ENCODE measurements around the gene BAIAP2L2.

DNA sequence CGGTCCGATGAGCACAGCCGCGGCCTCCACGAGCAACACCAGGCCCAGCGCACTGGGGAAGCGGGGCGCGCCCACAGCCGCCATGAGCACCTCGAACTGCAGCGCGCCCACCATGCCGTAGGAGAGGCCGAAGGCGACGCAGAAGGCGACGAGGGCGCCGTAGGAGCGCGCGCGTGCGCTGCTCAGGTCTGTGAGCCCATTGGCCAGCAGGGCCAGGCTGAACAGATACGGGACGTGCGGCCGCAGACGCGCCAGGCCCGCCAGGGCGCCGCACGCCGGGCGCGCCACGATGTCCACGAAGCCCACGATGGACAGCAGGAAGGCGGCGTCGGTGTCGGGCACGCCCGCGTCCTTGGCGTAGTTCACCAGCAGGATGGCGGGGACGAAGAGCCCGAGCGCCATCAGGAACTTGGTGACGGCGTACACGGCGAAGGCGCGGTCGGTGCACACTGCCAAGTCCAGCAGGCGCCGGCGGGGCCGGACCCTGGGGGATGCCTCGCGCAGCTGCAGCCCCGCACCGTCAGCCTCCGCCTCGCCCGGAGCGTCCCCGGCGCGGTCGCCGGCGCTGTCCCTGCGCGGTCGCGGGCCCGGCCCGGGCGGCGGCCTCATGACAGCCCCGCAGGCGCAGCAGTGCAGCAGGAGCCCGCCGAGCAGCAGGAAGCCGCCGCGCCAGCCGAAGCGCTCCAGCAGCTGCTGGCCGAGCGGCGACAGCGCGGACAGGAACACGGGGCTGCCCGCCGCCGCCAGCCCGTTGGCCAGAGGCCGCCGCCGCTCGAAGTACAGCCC is 29.4 kb downstream of the BAIAP2L2 start:
- TF ChIP-seq REST (IDR thresholded peaks at IDR 0.05) (no peak), RCOR1 (IDR thresholded peaks at IDR 0.05; ENCODE audit: low read depth, low read length) (no peak), HDAC2 (IDR thresholded peaks at IDR 0.05) (no peak), CHD2 (IDR thresholded peaks at IDR 0.05; ENCODE audit: low read length, partially characterized antibody) (no peak), ZFP36 (IDR thresholded peaks at IDR 0.05; ENCODE audit: borderline replicate concordance, partially characterized antibody) (no peak)
- TF ChIP-seq, protein P1, sequence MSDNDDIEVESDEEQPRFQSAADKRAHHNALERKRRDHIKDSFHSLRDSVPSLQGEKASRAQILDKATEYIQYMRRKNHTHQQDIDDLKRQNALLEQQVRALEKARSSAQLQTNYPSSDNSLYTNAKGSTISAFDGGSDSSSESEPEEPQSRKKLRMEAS (IDR thresholded peaks at IDR 0.05), result no peak
- TF ChIP-seq, protein P2, sequence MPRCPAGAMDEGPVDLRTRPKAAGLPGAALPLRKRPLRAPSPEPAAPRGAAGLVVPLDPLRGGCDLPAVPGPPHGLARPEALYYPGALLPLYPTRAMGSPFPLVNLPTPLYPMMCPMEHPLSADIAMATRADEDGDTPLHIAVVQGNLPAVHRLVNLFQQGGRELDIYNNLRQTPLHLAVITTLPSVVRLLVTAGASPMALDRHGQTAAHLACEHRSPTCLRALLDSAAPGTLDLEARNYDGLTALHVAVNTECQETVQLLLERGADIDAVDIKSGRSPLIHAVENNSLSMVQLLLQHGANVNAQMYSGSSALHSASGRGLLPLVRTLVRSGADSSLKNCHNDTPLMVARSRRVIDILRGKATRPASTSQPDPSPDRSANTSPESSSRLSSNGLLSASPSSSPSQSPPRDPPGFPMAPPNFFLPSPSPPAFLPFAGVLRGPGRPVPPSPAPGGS (IDR thresholded peaks at IDR 0.05), result no peak
- TF ChIP-seq, protein P3, sequence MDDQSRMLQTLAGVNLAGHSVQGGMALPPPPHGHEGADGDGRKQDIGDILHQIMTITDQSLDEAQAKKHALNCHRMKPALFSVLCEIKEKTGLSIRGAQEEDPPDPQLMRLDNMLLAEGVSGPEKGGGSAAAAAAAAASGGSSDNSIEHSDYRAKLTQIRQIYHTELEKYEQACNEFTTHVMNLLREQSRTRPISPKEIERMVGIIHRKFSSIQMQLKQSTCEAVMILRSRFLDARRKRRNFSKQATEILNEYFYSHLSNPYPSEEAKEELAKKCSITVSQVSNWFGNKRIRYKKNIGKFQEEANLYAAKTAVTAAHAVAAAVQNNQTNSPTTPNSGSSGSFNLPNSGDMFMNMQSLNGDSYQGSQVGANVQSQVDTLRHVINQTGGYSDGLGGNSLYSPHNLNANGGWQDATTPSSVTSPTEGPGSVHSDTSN (IDR thresholded peaks at IDR 0.05), result no peak
- TF ChIP-seq, protein P4, sequence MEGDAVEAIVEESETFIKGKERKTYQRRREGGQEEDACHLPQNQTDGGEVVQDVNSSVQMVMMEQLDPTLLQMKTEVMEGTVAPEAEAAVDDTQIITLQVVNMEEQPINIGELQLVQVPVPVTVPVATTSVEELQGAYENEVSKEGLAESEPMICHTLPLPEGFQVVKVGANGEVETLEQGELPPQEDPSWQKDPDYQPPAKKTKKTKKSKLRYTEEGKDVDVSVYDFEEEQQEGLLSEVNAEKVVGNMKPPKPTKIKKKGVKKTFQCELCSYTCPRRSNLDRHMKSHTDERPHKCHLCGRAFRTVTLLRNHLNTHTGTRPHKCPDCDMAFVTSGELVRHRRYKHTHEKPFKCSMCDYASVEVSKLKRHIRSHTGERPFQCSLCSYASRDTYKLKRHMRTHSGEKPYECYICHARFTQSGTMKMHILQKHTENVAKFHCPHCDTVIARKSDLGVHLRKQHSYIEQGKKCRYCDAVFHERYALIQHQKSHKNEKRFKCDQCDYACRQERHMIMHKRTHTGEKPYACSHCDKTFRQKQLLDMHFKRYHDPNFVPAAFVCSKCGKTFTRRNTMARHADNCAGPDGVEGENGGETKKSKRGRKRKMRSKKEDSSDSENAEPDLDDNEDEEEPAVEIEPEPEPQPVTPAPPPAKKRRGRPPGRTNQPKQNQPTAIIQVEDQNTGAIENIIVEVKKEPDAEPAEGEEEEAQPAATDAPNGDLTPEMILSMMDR (IDR thresholded peaks at IDR 0.05), result no peak

Data from A549 (cell line).